ENCODE measurements around the gene IFT43.

GRCh38 chr14:76123426-76124225 is 138.1 kb downstream of the IFT43 start:
- TF ChIP-seq CTCF (IDR thresholded peaks at IDR 0.05 in 2 of 3, conservative IDR thresholded peaks at IDR 0.05 in 1 of 3; ENCODE audit: control insufficient read depth in 2 of 3, extremely low read depth in 1 of 3, insufficient read depth in 1 of 3, low read depth in 3 of 3, low read length in 3 of 3) (no peak), CHD2 (IDR thresholded peaks at IDR 0.05; ENCODE audit: borderline replicate concordance, low read depth, low read length) (no peak), E2F4 (IDR thresholded peaks at IDR 0.05; ENCODE audit: low read depth, low read length) (no peak), ETV6 (conservative IDR thresholded peaks at IDR 0.05 in 1 of 2, IDR thresholded peaks at IDR 0.05 in 1 of 2; ENCODE audit: borderline replicate concordance in 1 of 2, low read depth in 1 of 2) (no peak), PBX3 (IDR thresholded peaks at IDR 0.05; ENCODE audit: insufficient replicate concordance, low read depth, low read length) (no peak), ZBTB40 (IDR thresholded peaks at IDR 0.05; ENCODE audit: borderline replicate concordance) (no peak), POLR2A (IDR thresholded peaks at IDR 0.05; ENCODE audit: low read depth, low read length) (no peak), EED (IDR thresholded peaks at IDR 0.05; ENCODE audit: low read depth) (no peak), ZNF274 (IDR thresholded peaks at IDR 0.05; ENCODE audit: insufficient read depth, insufficient read length) (no peak), ZNF217 (IDR thresholded peaks at IDR 0.05) (no peak), SREBF2 (IDR thresholded peaks at IDR 0.05; ENCODE audit: low read length) (no peak)
